ENCODE results near the gene NEDD8.

The NEDD8 gene

DNA sequence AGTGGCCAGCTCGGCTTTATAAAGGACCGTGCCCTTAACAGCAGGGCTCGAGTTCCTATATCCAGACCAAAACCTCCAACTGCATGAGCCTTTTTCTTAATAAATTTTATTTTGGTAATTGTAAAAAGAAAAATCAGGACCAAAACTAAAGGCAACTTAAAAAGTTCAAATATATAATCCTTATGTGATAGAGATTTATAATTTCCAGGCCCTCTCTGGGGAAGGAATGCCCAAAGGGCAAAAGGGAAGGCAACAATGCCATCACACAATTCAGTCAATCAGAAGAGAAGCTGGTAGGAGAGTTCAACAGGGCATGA, 43.1 kb downstream of the NEDD8 start:
- DNase-seq = no peak
- intact Hi-C loops (cut with DNase I) = no loop called here

GRCh38 chr14:24188251-24189058, 43.7 kb downstream of the NEDD8 start, which contains the start of gene IPO4:
TSS of gene IPO4 (minus strand) at chr14:24188816. CDS start at chr14:24188787, 29 bp downstream.
- DNase-seq = peak; percentile 91 to 99 (median 96)
- intact Hi-C loops (cut with DNase I) = no loop called here

DNA sequence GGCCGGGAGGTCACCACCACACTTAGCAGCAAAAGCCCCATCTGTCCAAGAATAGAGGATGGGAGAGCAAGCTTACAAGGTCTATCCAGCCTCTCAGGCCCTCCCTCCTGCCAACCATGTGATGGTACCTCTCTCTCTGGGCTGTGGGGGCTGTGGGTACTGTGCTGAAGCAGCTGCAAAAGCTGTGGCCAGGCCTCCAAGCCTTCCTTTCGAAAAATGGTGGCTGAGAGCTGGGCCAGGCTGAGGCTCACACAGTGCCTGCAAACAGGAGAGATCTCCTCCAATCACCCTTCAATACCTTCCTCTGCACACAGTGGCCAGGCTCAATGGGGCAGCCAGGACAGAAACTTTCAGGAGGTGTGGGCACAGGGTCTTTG, 44.6 kb downstream of the NEDD8 start:
- DNase-seq = no peak
- intact Hi-C loops (cut with DNase I) = no loop called here

GRCh38 chr14:24186831-24187538, 45.2 kb downstream of the NEDD8 start:
- DNase-seq = no peak
- intact Hi-C loops (cut with DNase I) = no loop called here

- intact Hi-C loops (cut with DNase I) = no loop called here
- no peak for DNase-seq
Observed at GRCh38 chr14:24185741-24186140, 46.4 kb downstream of the NEDD8 start.

- DNase-seq = no peak
- intact Hi-C loops (cut with DNase I) = no loop called here
Observed at GRCh38 chr14:24185026-24185425, 47.1 kb downstream of the NEDD8 start.

DNA sequence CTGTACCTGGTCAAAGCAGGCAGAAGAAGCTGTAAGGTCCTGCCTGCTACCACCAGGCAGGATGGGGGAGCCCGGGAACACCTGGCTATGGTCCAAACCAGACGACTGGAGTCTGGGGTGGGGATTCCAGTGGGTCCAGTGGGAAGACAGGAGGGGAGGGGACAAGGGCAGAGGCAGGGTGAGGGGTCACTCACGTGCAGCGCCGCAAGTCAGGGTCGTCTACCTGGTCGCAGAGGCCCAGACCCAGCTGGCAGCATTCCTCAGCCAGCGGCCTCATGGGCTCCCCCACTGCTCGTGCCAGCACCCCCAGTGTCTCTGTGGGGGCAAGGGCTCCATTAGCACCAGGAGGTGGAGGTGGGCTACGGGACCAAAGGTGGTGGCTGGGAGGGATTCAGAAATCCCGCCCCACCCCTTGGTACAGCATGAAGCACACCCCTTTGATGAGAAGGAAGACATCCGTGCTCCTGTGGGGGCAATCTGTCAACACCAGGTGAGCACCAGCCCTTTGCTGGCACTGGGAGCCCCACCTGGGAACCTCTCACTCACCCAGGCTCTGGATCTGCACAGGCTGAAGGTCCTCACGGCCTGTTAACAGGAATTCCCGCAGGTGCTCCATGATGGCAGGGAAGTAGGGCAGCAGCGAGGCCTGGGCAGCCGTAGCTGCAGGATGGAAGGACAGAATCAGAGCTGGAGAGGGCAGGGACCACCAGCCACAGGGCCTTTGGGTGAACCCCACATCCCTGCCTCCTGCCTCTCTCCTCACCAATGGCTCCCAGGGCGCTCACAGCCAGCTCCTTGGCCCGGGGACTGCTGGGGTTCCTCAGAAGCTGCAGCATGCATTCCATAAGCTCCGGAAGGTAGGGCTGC, 47.8 kb downstream of the NEDD8 start:
- DNase-seq = no peak
- intact Hi-C loops (cut with DNase I) = no loop called here

DNA sequence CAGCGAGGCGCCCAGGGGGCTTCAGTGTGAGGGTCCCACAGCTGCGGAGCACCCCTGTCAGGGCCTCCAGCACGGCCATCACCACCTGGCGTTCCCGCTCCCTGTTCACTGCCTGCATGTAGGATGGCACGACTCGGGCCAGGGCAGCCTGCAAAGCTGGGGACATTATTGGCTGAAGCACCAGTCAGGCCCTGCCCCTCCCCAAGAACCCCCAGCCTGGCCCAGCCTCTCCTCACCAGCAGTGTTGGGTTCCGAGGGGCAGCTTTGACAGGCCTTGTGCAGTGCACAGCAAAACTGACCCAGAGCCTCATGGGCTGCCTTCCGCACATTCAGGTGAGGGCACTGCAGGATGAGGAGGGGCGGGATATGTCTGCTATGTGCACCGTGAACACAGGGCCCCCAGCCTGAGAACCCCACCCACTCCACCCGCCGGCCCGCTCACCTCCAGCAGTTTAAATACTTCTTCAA, 49.1 kb downstream of the NEDD8 start:
- intact Hi-C loops (cut with DNase I) = no loop called here
- peak in 1 of 42 donors; percentile 18 for DNase-seq

GRCh38 chr14:24182110-24182882, 49.9 kb downstream of the NEDD8 start:
- intact Hi-C loops (cut with DNase I) = no loop called here

DNA sequence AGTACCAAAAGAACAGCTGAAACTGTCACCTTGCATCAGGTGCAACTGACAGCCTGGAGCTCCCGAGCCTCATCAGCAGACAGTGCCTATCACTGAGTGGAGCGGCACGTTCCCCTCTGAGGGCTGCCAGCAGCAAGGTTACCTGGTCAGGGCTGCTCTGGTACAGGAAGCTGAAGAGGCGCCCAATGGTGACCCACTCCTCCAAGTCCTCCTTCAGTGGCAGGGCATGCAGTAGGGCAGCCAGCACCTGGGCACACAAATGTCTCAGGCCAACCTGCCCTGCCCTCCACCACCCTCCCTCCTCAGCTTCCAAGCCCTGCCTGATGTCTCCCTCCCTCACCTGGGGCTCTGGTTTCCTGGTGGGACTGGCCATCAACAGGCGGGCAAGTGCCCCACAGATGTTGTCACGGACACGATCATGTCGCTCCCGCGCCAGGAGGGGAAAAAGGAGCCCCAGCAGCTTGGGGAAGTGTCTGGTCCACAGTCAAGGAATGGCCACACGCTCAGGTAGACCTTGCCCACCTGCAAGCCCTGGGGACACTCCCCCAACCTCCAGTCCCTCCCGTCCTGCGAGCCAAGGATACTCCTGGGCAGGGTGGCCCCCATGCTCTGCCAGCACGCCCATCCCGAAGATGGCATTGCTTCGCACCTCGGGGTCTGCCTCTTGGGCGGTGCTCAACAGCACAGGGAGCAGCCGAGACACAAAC, 50.6 kb downstream of the NEDD8 start:
- intact Hi-C loops (cut with DNase I) = no loop called here

More at GRCh38 chr14:24182110-24182882, 49.9 kb downstream of the NEDD8 start:
- DNase-seq = no peak

GRCh38 chr14:24179961-24180796, 52.0 kb downstream of the NEDD8 start:
- peak in 6 of 42 donors; percentile 33 to 72 (median 38) for DNase-seq
- intact Hi-C loops (cut with DNase I) = no loop called here

More for the DNA sequence above, 50.6 kb downstream of the NEDD8 start:
- no peak for DNase-seq

DNA sequence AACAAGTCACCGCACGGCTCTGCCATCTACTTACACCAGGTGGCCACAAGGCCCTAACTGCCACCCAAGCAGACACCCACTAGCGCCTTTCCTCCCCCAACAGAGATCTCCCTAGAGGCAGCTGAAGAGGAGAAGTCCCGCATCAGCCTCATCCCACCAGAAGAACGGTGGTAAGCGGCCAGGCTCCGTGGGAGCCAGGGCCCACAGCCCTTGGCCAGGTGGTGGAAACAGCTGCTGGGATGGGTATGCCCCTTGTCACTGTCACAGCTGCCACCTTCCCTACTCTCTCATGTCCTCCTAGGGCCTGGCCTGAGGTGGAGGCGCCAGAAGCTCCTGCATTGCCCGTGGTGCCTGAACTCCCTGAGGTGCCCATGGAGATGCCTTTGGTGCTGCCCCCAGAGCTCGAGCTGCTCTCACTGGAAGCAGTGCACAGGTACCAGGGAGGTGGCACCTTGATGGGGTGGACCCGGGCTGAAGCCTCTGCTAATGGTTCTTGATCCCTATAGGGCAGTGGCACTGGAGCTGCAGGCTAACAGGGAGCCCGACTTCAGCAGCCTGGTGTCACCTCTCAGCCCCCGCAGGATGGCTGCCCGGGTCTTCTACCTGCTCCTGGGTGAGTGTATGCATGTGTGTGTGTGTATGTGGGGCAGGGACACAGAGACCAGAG, 52.7 kb downstream of the NEDD8 start:
- intact Hi-C loops (cut with DNase I) = no loop called here
- DNase-seq = no peak

DNA sequence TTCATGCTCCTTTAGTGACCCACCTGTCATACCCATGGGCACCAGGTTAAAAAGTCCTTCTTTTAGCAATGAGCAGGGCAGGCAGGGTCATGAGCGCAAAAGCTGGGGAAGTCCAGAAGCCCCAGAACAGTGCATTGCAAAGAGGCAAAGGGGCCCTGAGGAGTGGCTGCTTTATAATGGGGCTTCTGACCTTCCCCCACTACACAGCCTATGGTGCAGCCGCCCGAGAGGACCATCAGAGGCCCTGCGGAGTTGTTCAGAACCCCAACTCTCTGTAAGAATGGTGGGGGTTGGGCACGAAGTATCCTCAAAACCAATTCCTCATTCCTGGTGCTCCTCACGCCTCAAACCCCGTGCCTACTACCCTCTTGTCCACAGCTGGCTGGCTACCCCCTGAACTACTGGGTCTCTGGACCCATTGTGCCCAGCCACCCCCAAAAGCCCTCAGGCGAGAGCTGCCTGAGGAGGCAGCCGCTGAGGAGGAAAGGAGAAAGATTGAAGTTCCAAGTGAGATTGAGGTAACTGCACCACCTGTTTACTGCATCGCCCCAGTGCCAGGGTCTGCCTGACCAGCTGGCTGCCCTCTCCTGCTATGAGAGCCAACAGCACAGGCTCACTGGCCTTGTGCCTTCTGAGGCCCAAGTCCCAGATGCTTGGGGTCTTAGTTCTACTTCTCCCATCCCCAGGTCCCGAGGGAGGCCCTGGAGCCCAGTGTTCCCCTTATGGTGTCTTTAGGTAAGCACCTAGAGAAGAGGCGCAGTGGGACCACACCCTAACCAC, 53.6 kb downstream of the NEDD8 start:
- no peak for DNase-seq
- intact Hi-C loops (cut with DNase I) = no loop called here

DNA sequence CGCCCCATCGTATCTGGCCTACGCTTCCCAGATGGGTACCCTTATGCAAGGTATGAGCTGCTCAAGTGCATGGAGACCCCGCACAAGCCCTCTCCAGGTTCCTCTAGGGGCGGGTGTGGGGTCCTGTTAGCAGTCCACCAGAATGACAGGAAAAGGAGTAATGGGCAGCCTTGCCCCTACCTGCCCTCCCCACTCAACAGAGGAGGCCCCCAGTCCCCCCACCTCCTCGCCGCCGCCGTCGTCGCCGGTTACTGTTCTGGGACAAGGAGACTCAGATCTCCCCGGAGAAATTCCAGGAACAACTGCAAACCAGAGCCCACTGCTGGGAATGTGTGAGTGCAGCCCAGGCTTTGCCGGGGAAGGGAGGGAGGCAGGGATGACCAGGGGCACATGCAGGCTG, 54.3 kb downstream of the NEDD8 start:
- no peak for DNase-seq

DNA sequence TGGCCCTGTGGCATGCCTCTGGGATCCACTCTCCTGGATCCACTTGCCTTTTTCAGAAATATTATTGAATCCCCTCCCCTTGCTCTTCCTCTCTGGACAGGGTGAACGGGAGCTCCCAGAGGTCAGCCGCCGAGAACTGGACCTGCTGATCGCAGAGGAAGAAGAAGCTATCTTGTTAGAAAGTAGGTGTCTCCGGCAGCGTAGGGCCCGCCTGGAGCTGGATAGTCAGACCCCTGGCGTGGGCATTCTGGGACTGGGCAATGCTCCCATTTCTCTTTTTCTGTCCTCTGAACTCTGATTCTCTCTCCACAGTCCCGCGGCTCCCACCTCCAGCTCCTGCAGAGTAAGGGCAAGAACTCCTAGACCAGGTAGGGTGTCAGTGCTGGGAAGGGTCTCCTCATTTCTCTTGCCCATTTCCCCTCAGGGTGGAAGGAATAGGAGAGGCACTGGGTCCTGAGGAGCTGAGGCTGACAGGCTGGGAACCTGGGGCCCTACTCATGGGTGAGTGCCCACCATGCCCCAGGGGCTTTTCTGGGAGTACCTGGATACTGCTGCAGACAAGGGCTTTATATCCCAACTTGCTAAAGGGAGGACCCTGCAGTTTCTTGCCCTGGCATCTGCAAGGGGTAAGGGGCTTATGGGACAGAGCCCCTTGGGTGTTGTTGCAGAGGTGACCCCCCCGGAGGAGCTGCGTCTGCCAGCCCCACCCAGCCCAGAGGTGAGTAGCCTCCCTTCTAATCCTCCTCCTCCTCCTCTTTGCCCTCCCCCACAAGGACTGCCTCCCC, 54.9 kb downstream of the NEDD8 start:
- intact Hi-C loops (cut with DNase I) = no loop called here
- DNase-seq = no peak

More for the DNA sequence above, 54.3 kb downstream of the NEDD8 start:
- intact Hi-C loops (cut with DNase I) = no loop called here

Measured in head of caudate nucleus (tissue), 42 donors.